HG02885 (cell line): ENCODE measurements around the gene SLC16A10.
"Not testable (repeated sequence)": the region's sequence is repeated elsewhere in the genome, so short reads cannot be mapped to it uniquely, and the experiment has no call there.

ENCODE experiments used
- ATAC-seq: cut with Tn5 transposase; IDR thresholded peaks from one replicate; pipeline ENCODE4 v1.9.1; 2021; ENCODE audit warnings: mild to moderate bottlenecking; ENCODE audit not compliant: unreplicated experiment, poor library complexity

The SLC16A10 gene

DNA sequence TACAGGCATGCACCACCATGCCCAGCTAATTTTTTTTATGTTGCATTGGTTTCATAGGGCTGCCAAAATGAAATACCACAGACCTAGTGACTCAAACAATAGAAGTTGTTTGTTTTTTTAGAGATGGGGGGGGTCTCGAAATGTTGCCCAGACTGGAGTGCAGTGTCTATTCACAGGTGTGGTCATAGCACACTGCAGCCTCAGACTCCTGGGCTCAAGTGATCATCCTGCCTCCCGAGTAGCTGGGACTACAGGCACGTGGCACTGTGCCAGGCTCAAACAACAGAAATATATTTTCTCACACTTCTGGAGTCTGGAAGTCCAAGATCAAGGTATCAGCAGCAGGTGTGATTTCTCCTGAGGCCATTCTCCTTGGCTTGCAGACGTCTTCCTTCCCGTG is 6.6 kb upstream of the SLC16A10 start:
- ATAC-seq = no peak

DNA sequence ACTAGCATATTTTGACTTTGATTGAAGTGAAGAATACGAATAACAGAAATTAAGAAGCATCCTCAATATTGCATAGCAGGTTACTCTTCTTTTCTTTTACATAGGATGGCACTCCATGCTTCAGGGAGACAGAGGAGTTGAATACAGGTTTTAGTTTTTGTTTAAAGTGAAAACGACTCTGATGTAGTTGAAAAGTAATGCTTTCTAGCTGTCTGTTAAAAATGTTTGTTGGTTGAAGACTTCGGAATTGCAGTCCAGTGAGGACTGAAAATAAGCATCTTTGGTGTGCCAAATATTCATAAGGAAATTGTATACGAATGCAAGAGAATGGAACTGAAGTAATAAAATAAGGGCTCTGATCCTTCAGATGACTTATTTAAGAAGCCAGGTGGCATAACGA is 618 bp upstream of the SLC16A10 start:
- ATAC-seq = no peak

DNA sequence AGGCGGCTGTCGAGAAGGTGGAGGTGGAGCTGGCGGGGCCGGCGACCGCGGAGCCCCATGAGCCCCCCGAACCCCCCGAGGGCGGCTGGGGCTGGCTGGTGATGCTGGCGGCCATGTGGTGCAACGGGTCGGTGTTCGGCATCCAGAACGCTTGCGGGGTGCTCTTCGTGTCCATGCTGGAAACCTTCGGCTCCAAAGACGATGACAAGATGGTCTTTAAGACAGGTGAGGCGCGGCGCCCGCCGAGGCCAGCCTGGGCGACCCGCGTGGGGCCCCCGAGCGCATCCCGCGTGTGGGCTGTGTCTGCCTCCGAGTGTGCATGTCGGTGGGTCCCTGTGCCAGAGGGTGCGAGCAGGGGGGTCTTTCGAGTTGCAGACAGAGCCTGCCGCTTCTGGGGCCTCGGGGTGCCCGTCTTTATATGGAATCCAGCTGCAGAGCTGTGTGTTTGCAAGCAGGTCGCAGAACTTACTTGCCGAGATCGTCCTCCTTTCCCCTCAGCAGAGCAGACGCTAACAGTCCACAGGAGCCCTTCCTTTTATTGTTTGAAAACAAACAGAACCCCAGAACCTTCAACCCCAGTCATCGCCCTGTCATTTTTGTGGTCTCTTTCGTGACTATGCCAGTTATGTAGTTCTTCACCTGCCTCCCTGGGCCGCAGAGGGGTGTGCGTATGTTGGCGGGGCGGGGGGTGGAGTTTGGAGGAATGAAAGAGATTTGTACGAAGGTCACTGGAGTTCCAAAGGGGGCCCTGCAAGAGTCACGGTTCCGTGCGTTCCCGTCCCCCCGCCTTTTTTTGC is 766 bp downstream of the SLC16A10 start:
- peak; percentile 7 for ATAC-seq

DNA sequence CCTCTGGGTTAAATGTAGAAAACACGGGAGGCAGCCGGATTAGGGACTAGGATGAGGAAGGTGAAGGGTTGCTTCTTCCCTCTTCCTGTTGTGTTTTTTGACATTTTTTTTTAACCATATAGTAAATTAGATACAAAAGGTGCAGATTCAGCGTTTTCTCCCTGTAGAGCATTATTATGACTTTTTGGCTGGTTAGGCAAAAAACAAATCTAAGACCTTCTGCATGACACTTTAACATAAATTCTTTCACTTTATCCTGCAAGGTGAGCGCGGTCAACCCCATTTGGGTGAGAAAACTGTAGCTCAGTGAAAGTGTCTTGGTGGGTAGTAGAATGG is 1.3 kb downstream of the SLC16A10 start:
- no peak for ATAC-seq

DNA sequence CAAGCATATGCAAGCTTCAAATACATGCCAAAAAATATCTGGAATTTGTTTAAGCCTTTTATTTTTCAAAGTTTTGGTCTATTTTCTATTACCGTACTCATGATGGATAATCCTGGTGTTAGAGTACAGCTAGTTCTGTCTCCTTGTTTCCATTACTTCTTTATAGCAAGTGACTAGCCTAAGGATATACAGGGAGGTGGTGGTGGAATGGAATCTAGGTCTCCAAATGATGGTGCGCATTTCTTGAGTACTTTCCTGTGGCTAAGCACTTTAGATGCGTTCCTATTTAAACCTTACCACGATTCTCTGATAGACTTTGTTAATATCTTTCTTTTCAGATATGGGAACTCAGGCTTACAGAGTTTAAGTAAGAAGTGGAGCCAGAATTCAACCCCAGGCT is 3.5 kb downstream of the SLC16A10 start:
- ATAC-seq = no peak

DNA sequence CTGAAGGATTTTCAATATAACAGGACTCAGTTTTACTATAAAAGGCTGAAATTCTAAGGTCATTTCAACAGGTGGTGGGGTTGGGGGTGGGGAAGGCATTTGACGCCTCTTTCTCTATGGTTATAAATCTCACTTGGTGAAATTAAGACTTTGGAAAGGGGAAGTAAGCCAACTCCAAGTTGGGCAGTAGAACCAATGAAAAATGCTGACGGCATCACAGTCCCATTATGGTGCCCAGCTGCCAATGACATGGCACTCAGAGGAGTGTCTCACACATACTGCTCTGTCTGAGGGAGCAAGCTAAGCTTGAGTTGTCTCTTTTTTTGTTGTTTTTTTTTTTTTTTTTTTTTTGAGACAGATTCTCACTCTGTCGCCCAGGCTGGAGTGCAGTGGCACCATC is 4.7 kb downstream of the SLC16A10 start:
- no peak for ATAC-seq

DNA sequence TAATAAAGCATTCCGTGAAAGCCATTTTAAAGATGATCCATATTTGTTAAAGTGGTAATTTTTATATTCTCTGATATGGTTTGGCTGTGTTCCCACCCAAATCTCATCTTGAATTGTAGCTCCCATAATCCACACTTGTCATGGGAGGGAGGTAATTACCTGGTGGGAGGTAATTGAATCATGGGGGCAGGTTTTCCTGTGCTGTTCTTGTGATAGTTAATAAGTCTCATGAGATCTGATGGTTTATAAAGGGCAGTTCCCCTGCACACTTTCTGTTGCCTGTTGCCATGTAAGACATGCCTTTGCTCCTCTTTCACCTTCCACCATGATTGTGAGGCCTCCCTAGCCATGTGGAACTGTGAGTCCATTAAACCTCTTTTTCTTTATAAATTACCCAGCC is 8.2 kb downstream of the SLC16A10 start:
- not testable (repeated sequence) for ATAC-seq

DNA sequence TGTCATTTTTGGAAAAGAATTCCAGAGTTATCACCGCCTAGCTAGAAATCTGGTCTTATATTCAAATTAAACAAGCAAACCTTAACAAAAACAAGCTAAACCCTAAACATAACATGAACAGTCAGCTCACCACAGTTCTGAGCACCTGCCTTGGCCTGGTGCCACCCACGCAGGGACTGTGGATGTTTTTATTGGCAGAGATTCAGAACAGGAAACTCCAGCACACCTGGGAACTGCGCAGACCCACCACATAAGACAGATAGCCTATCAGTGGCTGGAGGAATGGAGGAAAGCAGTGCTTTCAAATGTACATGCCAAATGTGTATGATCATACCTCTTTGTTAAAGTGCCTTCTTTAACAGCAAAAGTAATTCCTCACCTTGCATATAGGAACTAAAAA is 8.9 kb downstream of the SLC16A10 start:
- no peak for ATAC-seq

DNA sequence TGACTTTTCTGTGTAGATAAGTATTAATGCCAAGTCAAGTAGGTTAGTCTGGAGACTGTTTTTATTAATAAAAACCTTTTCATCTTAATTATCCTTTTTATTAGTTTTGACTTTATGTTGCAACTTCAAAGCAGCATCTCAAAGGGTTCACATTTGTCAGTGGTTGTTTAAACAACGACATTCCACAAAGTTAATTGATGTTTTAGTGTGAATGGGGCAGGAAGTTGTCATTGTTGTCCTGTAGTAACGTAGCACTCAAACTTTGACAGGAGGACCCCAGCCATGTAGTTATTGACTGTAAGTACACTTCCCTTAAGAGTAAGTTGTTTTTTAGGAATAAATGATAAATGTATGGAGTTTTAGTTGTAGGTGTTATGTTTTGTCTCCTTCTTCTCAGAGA is 11.3 kb downstream of the SLC16A10 start:
- no peak for ATAC-seq

DNA sequence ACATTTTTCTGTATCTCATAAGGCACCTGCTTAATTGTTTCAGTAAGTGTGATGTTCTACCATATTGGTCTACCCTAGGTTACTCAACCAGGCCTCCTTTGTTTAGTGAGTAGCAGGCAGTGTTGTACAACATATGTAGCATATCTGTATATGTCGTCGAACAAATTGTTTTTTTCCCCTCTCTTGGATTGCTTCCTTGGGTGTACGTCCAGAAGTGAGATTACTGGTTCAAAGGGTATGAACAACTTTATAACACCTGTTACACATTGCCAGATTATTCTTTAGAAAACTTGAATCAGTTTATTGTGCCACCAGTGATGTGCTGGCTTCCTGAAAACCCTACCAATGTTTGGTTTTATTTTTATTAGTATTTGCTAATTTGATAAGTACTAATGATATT is 14.7 kb downstream of the SLC16A10 start:
- no peak for ATAC-seq

DNA sequence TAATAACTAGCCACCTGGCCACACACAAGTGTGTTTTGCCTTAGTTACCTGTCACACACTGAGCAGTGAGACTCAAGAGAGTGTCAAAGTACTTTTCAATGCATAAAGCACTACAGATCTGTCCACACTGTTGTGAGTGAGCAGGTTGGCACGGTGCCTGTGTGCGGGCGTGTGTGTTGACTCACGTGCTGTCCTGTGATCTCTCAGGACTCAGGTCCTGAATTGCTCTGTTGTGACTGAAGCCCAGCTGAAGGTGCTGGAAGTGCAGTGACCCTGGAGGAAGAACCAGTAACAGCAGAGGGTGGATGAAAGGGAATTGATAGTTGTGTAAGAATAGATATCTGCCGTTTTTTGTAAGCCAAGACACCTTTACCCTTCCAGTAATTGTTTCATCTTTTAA is 18.3 kb downstream of the SLC16A10 start:
- no peak for ATAC-seq

DNA sequence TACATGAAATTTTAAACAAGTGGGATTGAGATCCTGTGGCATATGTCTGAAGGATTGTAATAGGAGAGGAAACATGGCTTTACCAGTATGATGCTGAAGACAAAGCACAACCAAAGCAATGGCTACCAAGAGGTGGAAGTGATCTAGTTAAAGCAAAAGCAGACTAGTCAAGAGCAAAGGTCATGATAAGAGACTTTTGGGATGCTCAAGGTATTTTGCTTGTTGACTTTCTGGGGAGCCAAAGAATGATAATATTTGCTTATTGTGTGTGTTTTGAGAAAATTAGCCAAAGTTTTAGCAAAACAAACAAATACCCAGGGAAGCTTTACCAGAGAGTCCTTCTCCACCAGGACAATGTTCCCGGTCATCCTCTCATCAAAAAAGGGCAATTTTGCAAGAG is 20.3 kb downstream of the SLC16A10 start:
- ATAC-seq = no peak

DNA sequence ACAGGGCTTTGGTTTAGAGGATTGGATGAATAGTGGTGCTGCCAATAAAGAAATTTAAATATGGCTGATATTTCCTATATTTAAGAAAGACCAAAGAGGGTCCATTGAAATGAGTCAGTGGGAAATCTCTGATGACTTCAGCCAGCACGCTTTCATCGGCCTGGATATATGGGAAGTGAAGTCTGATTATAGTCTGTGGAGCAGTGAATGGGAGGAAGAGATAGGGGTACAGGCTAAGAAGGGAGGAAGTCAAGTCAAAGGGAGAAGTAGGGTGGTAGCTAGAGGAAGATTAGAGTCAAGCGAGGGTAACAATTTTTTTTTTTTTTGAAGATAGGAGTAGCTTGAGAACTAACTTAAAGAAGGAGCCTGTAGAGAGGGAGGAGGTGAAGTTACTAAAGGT is 22.7 kb downstream of the SLC16A10 start:
- ATAC-seq = no peak

DNA sequence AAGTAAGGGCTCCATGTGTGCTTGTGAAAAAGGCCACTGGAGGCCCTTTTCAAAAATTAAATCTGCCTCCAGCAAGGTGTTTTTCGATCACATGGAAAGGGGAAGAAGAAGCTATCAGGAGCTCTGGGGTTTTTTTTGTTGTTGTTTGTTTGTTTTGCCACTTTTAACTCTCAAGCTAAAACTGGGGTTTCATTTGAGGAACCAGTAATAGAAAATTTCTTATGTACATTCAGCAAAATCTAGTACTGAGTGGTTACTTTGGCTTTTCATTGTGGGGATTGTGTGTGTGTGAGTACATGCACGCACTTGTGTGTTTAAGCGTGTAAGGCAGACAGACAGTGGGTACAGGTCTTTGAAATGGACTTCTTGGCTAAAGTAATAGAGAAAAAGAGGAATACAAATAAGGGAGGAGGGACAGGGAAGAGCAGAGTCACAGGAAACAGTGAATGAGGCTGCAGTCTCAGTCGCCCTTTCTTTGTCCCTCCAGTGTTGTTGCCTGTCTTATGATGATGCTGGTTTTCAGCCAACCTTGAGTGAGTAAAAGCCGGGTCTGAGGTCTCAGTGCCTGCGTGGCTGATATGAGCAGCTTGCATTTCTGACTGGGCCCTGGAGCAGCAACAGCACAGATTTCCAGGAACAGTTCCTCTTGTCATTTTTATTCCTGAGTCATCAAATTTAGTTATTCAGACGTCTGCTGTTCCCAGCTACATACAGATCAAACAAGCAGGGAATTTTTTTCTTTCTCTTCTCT is 26.2 kb downstream of the SLC16A10 start:
- ATAC-seq = no peak

DNA sequence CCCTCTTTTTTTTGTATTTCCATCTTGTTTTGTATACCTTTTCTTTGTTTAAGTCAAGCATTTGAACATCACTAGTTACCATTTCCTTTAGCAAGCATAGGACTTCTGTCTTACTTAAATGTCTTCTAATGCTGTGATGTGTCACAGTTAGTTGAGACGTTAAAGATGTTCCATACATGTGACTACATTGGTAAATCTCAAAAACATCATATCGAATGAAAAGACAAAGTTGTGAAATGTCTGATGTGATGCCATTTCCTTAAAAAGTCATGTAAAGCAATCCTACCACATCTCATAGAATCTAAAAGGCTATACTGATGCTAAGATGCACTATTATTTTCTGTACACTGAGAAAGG is 26.8 kb downstream of the SLC16A10 start:
- no peak for ATAC-seq

DNA sequence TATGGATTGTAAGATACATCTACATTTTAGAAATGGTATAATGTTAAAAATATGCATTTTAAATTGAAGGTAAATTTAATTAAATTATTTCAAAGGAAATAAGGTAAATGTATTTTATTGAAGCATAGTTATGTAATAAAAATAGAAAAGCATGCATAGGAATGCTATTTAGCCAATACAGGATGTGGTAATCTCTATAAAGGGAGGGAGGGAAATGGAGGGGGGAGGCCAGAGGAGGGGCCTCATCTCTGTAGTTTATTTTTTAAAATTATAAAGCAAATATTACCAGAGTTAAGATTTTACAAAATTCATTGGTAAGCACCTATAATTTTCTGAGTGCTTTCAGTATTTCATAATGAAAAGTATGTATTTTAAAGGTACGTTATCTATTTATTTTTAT is 27.2 kb downstream of the SLC16A10 start:
- ATAC-seq = no peak

DNA sequence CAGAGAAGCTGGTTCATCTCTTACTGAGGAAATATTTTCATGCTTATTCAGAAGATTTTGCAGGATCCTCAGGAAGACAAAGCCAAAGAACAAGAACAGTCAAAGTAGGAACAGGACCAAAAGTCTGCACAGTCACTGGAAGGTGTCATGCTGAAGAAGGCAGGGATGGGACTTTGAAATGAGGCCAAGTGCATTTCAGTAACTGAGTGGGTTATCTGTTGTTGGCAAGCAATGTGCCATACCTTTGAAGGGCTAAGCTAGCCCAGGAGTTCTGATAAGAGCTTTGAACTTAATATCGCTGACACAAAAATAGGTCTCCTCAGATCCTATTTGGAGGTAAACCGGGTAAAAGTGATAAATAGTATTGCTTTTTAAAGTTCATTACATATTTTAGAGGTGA is 31.5 kb downstream of the SLC16A10 start:
- ATAC-seq = no peak

DNA sequence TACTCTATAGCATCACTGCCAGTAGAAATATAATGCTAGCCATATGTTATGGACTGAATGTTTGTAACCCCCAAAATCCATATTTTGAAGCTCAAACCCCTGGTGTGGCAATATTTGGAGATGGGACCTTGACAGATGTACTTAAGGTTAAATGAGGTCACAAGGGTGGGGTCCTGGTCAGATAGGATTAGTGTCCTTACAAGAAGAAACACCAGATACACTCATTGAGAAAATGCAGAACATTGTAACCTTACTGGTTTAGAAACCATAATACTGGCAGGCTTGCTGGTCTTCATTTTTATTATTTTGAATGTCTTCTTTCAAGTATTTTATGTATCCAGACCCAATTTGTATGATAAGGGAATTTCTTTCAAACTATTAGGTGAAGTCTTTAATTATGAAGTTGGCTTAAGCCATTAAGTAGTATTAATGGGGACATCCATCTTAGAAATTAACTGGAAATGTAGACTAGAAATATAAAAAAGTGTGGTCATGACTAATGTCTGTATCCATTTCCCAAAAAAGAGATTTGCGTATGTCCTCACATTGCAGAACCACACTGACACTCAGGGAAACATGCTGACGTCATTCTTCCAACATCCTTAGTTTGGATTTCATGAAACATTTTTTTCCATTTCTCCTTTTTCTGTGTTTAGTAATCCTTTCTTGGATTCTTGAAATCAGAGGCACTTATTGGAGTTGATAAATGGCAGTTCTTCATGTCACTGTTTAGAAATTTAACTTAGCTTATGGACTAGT is 32.4 kb downstream of the SLC16A10 start:
- ATAC-seq = no peak

DNA sequence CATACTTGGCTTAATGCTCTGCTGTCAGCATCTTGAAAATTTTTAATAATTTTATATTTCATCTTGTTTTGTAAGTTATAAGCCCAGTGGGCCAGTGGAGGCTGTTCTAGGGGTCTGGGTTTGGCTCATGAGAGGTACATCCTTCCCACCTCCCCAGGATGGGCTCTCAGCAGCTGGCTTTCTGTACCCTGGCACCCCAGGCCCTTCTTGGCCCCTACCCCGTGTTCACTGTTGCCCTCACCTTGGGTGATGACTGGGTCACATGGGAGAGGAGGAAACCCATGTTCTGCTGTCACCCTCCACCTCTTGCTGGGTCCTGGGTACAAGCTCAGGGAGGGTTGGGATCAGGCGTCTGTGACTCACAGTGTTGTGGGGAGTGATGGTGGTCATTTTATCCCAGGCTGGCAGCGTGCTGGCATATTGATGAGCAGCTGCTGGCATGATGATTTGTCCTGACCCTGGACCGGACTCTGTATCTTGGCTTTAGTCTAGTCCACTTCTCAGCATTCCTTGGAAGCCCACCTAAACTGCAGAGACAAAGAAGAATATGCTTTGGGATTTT is 34.6 kb downstream of the SLC16A10 start:
- ATAC-seq = no peak

DNA sequence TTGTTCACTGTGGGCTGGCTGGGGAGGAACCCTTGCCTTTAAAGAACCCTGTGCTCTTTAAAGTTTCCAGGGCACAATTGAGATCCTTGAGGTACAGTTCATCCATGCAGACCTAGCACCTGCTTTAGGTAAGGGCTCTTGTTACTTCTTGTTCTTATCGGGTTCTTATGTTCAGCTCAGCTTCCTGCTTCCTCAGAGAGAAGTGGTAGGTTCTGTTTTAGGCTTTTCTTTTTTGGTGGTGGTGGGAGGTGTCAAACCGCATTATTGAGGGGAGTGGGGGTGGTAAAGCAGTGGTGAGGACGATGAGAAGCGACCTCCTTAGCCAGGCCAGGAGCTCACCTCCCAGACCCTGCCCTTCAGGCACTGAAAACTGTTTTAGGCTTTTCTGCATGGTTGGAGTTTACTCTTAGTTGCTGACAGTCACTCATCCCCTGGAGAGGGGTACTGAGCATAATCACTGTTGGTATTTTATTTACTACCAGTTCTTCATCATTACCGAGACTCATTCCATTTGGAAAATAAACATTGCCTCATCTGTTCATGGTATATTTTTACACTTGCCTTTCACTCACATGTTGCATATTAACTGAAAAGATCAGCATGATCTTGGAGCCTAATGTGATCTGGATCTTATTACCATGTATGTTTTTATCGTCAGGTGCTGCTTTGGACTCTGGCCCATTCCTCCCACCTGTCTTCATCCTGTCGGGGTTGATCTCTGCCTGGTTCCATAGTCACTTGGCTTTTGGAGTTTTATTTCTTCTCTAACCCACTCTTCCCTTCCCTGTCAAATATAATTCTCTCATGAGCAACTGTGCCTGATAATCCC is 35.4 kb downstream of the SLC16A10 start:
- no peak for ATAC-seq
